ENCODE measurements around the gene ARHGEF11. TPM values are rescaled to one million over a fixed set of nuclear protein-coding genes. Genes with fewer than 3 reads are reported as not detected.
A peak's percentile ranks its signal among the peaks of the same experiment; 100 is the strongest.
"Not testable (repeated sequence)": the region's sequence is repeated elsewhere in the genome, so short reads cannot be mapped to it uniquely, and the experiment has no call there.

Gene ARHGEF11
- total RNA-seq, 1 experiment from 2014 or later: 31.5 TPM

DNA sequence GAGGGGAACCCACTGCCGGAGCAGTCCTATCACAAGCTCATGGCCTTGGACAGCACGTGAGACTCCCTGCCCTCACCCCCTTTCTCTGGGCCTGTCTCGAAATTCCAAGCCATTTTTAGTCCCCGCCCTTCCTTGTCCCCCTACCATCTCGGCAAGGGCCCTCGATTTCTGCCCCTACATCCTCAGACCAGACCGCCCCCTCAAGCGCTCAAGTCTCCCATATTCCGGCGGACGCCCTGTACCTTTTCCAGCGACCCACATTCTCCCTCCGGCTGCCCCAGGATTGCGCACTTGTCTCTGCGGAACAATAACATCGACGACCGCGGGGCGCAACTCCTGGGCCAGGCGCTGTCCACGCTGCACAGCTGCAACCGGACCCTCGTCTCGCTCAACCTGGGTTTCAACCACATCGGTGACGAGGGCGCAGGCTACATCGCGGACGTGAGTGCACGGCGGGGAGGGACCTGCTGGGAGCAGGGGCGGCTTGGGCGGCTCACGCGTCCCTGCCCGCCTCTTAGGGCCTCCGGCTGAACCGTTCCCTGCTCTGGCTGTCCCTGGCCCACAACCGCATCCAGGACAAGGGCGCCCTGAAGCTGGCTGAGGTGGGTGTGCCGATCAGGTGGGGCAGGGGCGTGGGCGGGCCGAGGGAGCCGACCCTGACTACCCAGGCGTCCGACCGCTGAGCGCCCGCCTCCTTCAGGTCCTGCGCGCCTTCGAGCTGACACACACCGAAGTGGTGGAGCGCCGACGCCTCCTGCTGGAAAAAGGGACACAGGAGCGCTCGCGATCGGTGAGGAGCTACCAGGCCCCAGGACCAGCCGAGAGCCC, 118.1 kb downstream of the ARHGEF11 start:
- H3K4me1 ChIP-seq (replicated peaks; ENCODE audit: insufficient read depth): peaks cover 30% of the 10 kb centered on the region
- intact Hi-C loops (cut with micrococcal nuclease; ENCODE audit: unreplicated experiment): loop anchor here (1.0 to 10.0 kb wide), 7 partner anchors 31 to 303 kb away; no protein-coding TSS in a partner anchor
- no TSS peak for BruUV-seq (replicated peaks)
- no peaks in the 10 kb centered on the region for H3K27me3 ChIP-seq (ENCODE audit: insufficient read depth, low read depth)
- H3K36me3 ChIP-seq (ENCODE audit: low read depth): no peaks in the 10 kb centered on the region
- CTCF ChIA-PET: interaction anchor here (0.6 to 1.6 kb wide), 9 partner anchors 31 to 303 kb away, joined by 3 to 9 read pairs (median 4); no protein-coding TSS in a partner anchor
- H3K4me2 ChIP-seq: peak overlapping the region; percentile 93
- TF ChIP-seq EZH2 (IDR thresholded peaks at IDR 0.05; ENCODE audit: low read depth): no peak
- TF ChIP-seq, protein P1, sequence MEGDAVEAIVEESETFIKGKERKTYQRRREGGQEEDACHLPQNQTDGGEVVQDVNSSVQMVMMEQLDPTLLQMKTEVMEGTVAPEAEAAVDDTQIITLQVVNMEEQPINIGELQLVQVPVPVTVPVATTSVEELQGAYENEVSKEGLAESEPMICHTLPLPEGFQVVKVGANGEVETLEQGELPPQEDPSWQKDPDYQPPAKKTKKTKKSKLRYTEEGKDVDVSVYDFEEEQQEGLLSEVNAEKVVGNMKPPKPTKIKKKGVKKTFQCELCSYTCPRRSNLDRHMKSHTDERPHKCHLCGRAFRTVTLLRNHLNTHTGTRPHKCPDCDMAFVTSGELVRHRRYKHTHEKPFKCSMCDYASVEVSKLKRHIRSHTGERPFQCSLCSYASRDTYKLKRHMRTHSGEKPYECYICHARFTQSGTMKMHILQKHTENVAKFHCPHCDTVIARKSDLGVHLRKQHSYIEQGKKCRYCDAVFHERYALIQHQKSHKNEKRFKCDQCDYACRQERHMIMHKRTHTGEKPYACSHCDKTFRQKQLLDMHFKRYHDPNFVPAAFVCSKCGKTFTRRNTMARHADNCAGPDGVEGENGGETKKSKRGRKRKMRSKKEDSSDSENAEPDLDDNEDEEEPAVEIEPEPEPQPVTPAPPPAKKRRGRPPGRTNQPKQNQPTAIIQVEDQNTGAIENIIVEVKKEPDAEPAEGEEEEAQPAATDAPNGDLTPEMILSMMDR (conservative IDR thresholded peaks at IDR 0.05): peak; percentile 77
- peak overlapping the region; percentile 64 for H3K4me3 ChIP-seq
- no peaks in the 10 kb centered on the region for H4K20me1 ChIP-seq (ENCODE audit: insufficient read depth)
- H3K9me3 ChIP-seq (ENCODE audit: insufficient read depth, low read depth): no peaks in the 10 kb centered on the region
- POLR2A ChIA-PET (ENCODE audit: unreplicated experiment): interaction anchor here (0.8 kb wide), 1 partner anchor 117 kb away, joined by 3 read pairs; no protein-coding TSS in a partner anchor
- peaks cover 26% of the 10 kb centered on the region for H3F3A ChIP-seq (ENCODE audit: insufficient read depth, low read depth)
- H3K79me2 ChIP-seq (ENCODE audit: low read depth): no peaks in the 10 kb centered on the region
- no peak overlapping the region for H3K27ac ChIP-seq
- no peaks in the 10 kb centered on the region for H3K9me2 ChIP-seq (ENCODE audit: insufficient read depth)
- H2AFZ ChIP-seq: peak overlapping the region; percentile 82
- peak; percentile 68 to 79 for DNase-seq

DNA sequence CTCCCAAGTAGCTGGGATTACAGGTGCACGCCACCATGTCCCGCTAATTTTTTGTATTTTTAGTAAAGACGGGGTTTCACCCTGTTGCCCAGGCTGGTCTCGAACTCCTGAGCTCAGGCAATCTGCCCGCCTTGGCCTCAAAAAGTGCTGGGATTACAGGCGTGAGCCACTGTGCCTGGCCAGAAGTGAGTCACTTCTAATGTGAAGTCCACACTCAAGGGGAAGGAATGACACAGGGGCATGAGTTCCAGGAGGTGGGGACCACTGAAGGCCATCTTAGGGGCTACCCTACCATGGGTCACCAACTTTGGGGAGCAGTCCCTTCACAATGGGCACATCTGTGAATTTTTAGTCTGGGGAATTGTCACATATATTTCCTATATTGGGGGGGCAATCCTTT, 118.8 kb downstream of the ARHGEF11 start:
- H4K20me1 ChIP-seq (ENCODE audit: insufficient read depth); H3K9me2 ChIP-seq (ENCODE audit: insufficient read depth); BruUV-seq (replicated peaks); H3K4me3 ChIP-seq; H3K27me3 ChIP-seq (ENCODE audit: insufficient read depth, low read depth); H2AFZ ChIP-seq; H3K9me3 ChIP-seq (ENCODE audit: insufficient read depth, low read depth); H3K79me2 ChIP-seq (ENCODE audit: low read depth); DNase-seq; H3K36me3 ChIP-seq (ENCODE audit: low read depth); H3K27ac ChIP-seq: not testable (repeated sequence)
- H3K4me2 ChIP-seq: peak overlapping the region; percentile 93; the same call in 1 of the 2 replicates
- CTCF ChIA-PET: interaction anchor here (0.6 to 1.6 kb wide), 5 partner anchors 9 to 237 kb away, joined by 3 to 10 read pairs (median 4); no protein-coding TSS in a partner anchor
- peaks cover 31% of the 10 kb centered on the region for H3F3A ChIP-seq (ENCODE audit: insufficient read depth, low read depth)
- POLR2A ChIA-PET (ENCODE audit: unreplicated experiment): interaction anchor here (0.8 kb wide), 1 partner anchor 116 kb away, joined by 3 read pairs; no protein-coding TSS in a partner anchor
- intact Hi-C loops (cut with micrococcal nuclease; ENCODE audit: unreplicated experiment): loop anchor here (1.0 to 10.0 kb wide), 7 partner anchors 32 to 302 kb away; no protein-coding TSS in a partner anchor
- H3K4me1 ChIP-seq (replicated peaks; ENCODE audit: insufficient read depth): peaks cover 30% of the 10 kb centered on the region

- peak overlapping the region; percentile 93; the same call in 1 of the 2 replicates for H3K4me2 ChIP-seq
- no peak overlapping the region for H3K4me3 ChIP-seq
- no peak overlapping the region for H2AFZ ChIP-seq
- no peaks in the 10 kb centered on the region for H4K20me1 ChIP-seq (ENCODE audit: insufficient read depth)
- H3K27ac ChIP-seq: no peak overlapping the region
- peak; percentile 86 to 88 for DNase-seq
- BruUV-seq (replicated peaks): no TSS peak
- H3K9me2 ChIP-seq (ENCODE audit: insufficient read depth): no peaks in the 10 kb centered on the region
- H3K79me2 ChIP-seq (ENCODE audit: low read depth): no peaks in the 10 kb centered on the region
- H3K27me3 ChIP-seq (ENCODE audit: insufficient read depth, low read depth): 0 out of 2 replicates have a peak, but pooled peaks cover under 1% of the 10 kb centered on the region
- H3K4me1 ChIP-seq (replicated peaks; ENCODE audit: insufficient read depth): peaks cover 30% of the 10 kb centered on the region
- POLR2A ChIA-PET (ENCODE audit: unreplicated experiment): no interaction called here
- no peaks in the 10 kb centered on the region for H3K9me3 ChIP-seq (ENCODE audit: insufficient read depth, low read depth)
- peaks cover 31% of the 10 kb centered on the region for H3F3A ChIP-seq (ENCODE audit: insufficient read depth, low read depth)
- intact Hi-C loops (cut with micrococcal nuclease; ENCODE audit: unreplicated experiment): loop anchor here (2.0 to 10.0 kb wide), 4 partner anchors 33 to 301 kb away; no protein-coding TSS in a partner anchor
- TF ChIP-seq, protein P1 (conservative IDR thresholded peaks at IDR 0.05): no peak
- no peak for TF ChIP-seq EZH2 (IDR thresholded peaks at IDR 0.05; ENCODE audit: low read depth)
- H3K36me3 ChIP-seq (ENCODE audit: low read depth): no peaks in the 10 kb centered on the region
- CTCF ChIA-PET: interaction anchor here (0.6 to 0.8 kb wide), 3 partner anchors 8 to 236 kb away, joined by 3 to 10 read pairs (median 4); no protein-coding TSS in a partner anchor
Observed at GRCh38 chr1:156926175-156926574, 119.4 kb downstream of the ARHGEF11 start.
